22Rv1 (cell line): ENCODE results near the gene SORCS2.

Experiments
- H3K27ac ChIP-seq: fragments of 450-650 bp; 2 replicates; pipeline ENCODE4 v1.5.1; 2017
- ZFX ChIP-seq: fragments of 450-650 bp; IDR thresholded peaks from 2 replicates; pipeline ENCODE4 v1.6.1; 2017; ENCODE audit warnings: antibody characterized with exemption, borderline replicate concordance
- TF ChIP-seq, protein P1 (sequence below): fragments of 450-650 bp; IDR thresholded peaks from 2 replicates; pipeline ENCODE4 v1.5.1; 2017; ENCODE audit warnings: mild to moderate bottlenecking

The SORCS2 gene

DNA sequence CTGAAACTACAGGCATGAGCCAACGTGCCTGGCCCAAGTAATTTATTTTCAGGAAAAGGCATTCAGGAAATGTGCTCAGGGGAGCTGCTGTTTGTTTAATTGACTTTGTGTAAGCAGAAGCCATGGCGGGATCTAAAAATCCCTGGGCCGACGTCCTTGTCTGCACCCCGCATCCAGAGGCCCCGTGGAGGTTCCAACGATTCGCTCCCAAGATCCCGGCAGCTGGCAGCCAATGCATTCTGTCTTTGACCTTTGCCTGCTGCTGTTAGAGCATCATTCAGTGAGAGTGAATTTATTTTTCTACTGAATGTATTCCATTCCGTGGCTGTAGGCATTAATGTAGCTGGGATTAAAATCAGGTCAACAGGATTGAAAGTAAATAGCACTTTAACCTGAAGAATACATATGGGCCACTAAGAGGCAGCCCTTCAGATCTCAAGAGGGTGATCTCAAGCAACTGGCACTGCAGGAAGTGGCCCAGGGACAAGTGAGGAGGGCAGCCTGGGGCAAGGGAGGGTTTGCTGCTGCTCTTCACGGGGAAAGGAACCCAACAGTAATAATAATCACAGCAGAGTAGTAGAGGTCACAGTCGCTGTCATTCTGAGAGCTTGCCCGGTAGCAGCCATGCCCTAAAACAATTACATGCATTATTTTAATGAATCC lies 167.2 kb downstream of the SORCS2 start:
- TF ChIP-seq ZFX, result no peak
- TF ChIP-seq, protein P1, sequence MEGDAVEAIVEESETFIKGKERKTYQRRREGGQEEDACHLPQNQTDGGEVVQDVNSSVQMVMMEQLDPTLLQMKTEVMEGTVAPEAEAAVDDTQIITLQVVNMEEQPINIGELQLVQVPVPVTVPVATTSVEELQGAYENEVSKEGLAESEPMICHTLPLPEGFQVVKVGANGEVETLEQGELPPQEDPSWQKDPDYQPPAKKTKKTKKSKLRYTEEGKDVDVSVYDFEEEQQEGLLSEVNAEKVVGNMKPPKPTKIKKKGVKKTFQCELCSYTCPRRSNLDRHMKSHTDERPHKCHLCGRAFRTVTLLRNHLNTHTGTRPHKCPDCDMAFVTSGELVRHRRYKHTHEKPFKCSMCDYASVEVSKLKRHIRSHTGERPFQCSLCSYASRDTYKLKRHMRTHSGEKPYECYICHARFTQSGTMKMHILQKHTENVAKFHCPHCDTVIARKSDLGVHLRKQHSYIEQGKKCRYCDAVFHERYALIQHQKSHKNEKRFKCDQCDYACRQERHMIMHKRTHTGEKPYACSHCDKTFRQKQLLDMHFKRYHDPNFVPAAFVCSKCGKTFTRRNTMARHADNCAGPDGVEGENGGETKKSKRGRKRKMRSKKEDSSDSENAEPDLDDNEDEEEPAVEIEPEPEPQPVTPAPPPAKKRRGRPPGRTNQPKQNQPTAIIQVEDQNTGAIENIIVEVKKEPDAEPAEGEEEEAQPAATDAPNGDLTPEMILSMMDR, result no peak

DNA sequence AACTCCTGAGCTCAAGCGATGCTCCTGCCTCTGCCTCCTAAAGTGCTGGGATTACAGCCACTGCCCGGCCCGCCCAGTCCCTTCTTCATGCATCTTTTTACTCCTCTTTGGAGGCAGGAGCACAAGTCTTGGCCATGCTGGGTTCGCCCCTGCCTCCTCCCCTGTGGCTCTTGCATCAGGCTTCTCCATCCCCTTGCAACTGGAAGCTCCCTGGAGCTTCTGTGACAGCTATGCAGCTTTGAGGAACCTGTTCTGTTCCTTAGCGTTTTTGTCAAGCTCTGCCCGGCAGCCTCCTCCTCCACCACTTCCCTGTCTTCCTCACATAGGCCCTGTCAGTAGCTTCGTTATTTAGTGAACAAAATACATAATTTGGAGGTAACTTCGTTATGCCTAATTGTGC lies 168.5 kb downstream of the SORCS2 start:
- TF ChIP-seq, protein P1, result no peak
- TF ChIP-seq ZFX, result no peak

More for the DNA sequence above, 167.2 kb downstream of the SORCS2 start:
- no peak overlapping the region for H3K27ac ChIP-seq

GRCh38 chr4:7361280-7361895 lies 169.1 kb downstream of the SORCS2 start:
- no peak overlapping the region for H3K27ac ChIP-seq
- no peak for TF ChIP-seq ZFX
- TF ChIP-seq, protein P1, result no peak

More for the DNA sequence above, 168.5 kb downstream of the SORCS2 start:
- H3K27ac ChIP-seq, result no peak overlapping the region

DNA sequence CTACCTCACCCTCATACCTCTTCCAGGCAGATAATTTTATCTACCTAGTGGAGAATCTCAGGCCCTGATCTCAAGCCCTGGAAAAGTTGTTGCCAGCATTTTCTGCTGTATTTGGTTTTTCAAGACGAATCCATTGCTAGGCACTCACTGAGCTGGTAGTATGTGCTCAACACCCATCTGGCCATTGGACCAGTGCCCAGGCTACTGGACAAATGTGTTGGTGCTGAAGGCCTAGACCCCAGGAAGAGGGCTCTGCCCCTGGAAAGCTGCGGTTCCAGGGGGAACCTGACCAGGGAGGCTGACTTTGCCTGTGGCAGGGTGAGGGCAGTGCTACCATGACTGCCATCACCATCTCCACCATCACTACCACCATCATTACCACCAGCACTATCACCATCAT lies 170.0 kb downstream of the SORCS2 start:
- no peak overlapping the region for H3K27ac ChIP-seq
- no peak for TF ChIP-seq ZFX
- TF ChIP-seq, protein P1, result no peak

- no peak for TF ChIP-seq ZFX
- TF ChIP-seq, protein P1, result no peak
- no peak overlapping the region for H3K27ac ChIP-seq
Measured at GRCh38 chr4:7362862-7363430, 170.6 kb downstream of the SORCS2 start.

DNA sequence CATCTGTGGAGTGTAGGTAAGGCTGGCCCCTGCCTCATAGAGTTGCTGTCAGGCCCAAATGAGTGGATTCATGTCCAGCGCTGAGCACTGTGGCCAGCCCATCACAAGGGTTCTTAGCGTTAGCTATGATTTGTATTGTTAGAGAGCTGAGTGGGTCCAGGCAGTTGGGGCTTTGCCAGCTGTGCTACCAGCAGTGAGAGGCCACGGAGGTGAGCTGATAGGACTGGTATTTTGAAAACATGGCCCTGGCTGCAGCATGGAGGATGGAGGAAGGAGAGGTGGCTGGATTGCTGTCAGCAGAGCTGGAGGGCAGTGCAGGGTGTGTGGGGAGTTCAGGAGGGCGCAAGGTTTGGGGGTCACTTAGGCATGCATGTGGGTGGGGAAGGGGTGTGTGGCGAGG lies 172.6 kb downstream of the SORCS2 start:
- no peak overlapping the region for H3K27ac ChIP-seq
- TF ChIP-seq, protein P1, result no peak
- no peak for TF ChIP-seq ZFX
